OCI-LY7 (cell line): Measurements from ENCODE around the gene TCEANC2. TPM values are rescaled to one million over a fixed set of nuclear protein-coding genes. Genes with fewer than 3 reads are reported as not detected.

Experiments
- BruUV-seq: library from RNA; stranded (reverse); fragments of 400-500 nt; replicated peaks from 2 replicates; lab custom pipeline; 2021; lab: Mats Ljungman, UMichigan
- CTCF ChIA-PET: fragments of 300-600 bp; sonication (Branson Sonifier 250); formaldehyde crosslinking; loops from one replicate; lab custom pipeline; 2022; ENCODE audit warnings: antibody characterized with exemption; ENCODE audit not compliant: unreplicated experiment; lab: Charles Lee
- POLR2A ChIA-PET: fragments of 300-600 bp; sonication (Branson Sonifier 250); formaldehyde crosslinking; loops from one replicate; lab custom pipeline; 2022; ENCODE audit warnings: antibody characterized with exemption; lab: Charles Lee
- DNase-seq: peaks from one replicate; pipeline ENCODE4 v3.0.0-alpha.2; 2015; ENCODE audit warnings: low spot score
- H2AFZ ChIP-seq: fragments of 200-600 bp; sonication (generic), shearing (Covaris generic); 2 replicates; pipeline ENCODE4 v1.6.1; 2014; ENCODE audit warnings: mild to moderate bottlenecking, antibody characterized with exemption, low read length, moderate library complexity
- H3K27ac ChIP-seq: fragments of 200-600 bp; sonication (generic); 2 replicates; pipeline ENCODE4 v1.5.1; 2014; ENCODE audit warnings: mixed run types, low read depth, mild to moderate bottlenecking, moderate library complexity, low read length, inconsistent platforms; ENCODE audit not compliant: poor library complexity, severe bottlenecking
- H3K36me3 ChIP-seq: fragments of 200-600 bp; sonication (generic); 2 replicates; pipeline ENCODE4 v1.6.1; 2014; ENCODE audit warnings: mild to moderate bottlenecking, antibody characterized with exemption, low read length, moderate library complexity, mixed read lengths; ENCODE audit not compliant: insufficient read depth
- H3K4me1 ChIP-seq: fragments of 200-600 bp; sonication (generic); 2 replicates; pipeline ENCODE4 v1.5.1; 2014; ENCODE audit warnings: mild to moderate bottlenecking, low read length; ENCODE audit not compliant: insufficient read depth, poor library complexity, severe bottlenecking
- H3K4me2 ChIP-seq: fragments of 200-600 bp; sonication (generic); 2 replicates; pipeline ENCODE4 v1.6.1; 2014; ENCODE audit warnings: mild to moderate bottlenecking, low read length
- H3K4me3 ChIP-seq: fragments of 200-600 bp; sonication (generic); 2 replicates; pipeline ENCODE4 v1.5.1; 2014; ENCODE audit warnings: mild to moderate bottlenecking, low read depth, low read length; ENCODE audit not compliant: poor library complexity, severe bottlenecking
- H3K79me2 ChIP-seq: fragments of 200-600 bp; sonication (generic); 2 replicates; pipeline ENCODE4 v1.6.1; 2016; ENCODE audit warnings: low read depth, mild to moderate bottlenecking, low read length, moderate library complexity, mixed read lengths; ENCODE audit not compliant: insufficient read depth
- H3K9me2 ChIP-seq: fragments of 200-600 bp; sonication (generic); 2 replicates; pipeline ENCODE4 v1.6.1; 2016; ENCODE audit warnings: mild to moderate bottlenecking, low read length, mixed read lengths; ENCODE audit not compliant: insufficient read depth
- H3K9me3 ChIP-seq: fragments of 200-600 bp; sonication (generic); 2 replicates; pipeline ENCODE4 v1.6.1; 2014; ENCODE audit warnings: mild to moderate bottlenecking, mixed run types, low read length, mixed read lengths
- H4K20me1 ChIP-seq: fragments of 200-600 bp; sonication (generic); 2 replicates; pipeline ENCODE4 v1.6.1; 2014; ENCODE audit warnings: mild to moderate bottlenecking, antibody characterized with exemption, low read length, moderate library complexity, mixed read lengths; ENCODE audit not compliant: insufficient read depth
- EZH2phosphoT487 ChIP-seq: fragments of 200-600 bp; sonication (generic); IDR thresholded peaks from 2 replicates; pipeline ENCODE4 v1.6.1; 2018; ENCODE audit warnings: low read depth, borderline replicate concordance, mild to moderate bottlenecking, mixed run types, antibody characterized with exemption, low read length, moderate library complexity, mixed read lengths
- intact Hi-C: fragments of 100-400 bp; cut with micrococcal nuclease; formaldehyde crosslinking; loops from one replicate; pipeline ENCODE4 v1.10.0; 2022; ENCODE audit not compliant: unreplicated experiment
- microRNA-seq: library from miRNA; unstranded; fragments of <30 nt; microRNA quantifications from one replicate; pipeline ENCODE4 v1.2.0, GENCODE V29; 2022; ENCODE audit warnings: borderline replicate concordance
- small RNA-seq: library from RNA; depleted of rRNA; stranded (forward); fragments of <200 nt; gene quantifications from one replicate; pipeline ENCODE3, GENCODE V24; 2014
- total RNA-seq, 2 experiments: library from RNA; depleted of rRNA in 1 of 2; stranded (reverse); fragments of >200 nt in 1 of 2; shearing (Covaris generic) in 1 of 2; gene quantifications; 2 replicates each; pipeline ENCODE4 v1.2.3, GENCODE V29; 2014 to 2022
- TF ChIP-seq, protein P1 (sequence below): fragments of 200-600 bp; sonication (generic); conservative IDR thresholded peaks from 2 replicates; pipeline ENCODE4 v1.5.1; 2014; ENCODE audit warnings: mild to moderate bottlenecking, antibody characterized with exemption, low read length, moderate library complexity, mixed read lengths

Gene TCEANC2
- total RNA-seq, 2 experiments from 2014 or later: 5.1 to 9.5 TPM

DNA sequence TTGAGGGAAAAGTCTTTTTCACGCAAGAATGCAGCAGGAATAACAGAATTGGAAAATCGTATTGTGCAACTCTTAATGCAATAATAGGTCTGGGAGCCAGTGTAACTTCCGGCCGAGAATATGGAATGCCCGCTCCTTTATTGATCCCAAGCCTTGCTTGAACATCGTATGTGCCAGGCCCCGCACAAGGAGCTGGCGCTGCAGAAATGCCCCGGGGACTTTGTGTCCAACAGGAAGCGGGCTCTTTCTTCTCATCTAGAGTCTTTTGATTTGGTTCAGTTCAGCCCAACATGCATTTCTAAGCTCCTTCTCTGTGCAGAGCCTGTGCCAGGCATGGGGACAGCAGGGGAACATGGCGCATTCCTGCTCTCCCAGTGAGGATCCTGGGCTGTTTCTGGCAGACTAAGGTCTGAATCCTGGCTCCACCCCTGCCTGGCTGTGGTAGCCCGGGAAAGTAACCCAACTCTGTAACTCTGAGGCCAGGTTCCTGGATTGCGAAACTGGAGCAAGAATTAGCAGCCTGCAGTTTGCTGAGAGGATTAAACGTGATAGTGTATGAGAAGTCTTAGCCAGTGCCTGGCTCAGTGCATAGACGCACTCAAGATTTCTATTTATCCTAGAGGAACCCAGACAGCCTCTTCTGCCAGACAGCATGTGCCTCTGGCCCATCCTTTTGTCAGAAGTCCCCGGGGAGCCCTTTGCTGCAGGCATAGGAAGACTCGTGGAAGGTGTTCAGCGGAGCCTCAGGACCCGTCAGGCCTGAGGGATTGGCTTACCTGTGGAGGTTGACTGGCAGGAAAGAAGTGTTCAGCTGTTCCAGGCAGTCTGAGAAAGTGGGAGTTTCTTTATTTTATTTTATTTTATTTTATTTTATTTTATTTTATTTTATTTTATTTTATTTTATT is 100.4 kb downstream of the TCEANC2 start:
- TF ChIP-seq EZH2phosphoT487: no peak
- TF ChIP-seq, protein P1, sequence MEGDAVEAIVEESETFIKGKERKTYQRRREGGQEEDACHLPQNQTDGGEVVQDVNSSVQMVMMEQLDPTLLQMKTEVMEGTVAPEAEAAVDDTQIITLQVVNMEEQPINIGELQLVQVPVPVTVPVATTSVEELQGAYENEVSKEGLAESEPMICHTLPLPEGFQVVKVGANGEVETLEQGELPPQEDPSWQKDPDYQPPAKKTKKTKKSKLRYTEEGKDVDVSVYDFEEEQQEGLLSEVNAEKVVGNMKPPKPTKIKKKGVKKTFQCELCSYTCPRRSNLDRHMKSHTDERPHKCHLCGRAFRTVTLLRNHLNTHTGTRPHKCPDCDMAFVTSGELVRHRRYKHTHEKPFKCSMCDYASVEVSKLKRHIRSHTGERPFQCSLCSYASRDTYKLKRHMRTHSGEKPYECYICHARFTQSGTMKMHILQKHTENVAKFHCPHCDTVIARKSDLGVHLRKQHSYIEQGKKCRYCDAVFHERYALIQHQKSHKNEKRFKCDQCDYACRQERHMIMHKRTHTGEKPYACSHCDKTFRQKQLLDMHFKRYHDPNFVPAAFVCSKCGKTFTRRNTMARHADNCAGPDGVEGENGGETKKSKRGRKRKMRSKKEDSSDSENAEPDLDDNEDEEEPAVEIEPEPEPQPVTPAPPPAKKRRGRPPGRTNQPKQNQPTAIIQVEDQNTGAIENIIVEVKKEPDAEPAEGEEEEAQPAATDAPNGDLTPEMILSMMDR: no peak
- Histone ChIP-seq H3K27ac (no peak overlapping the region), H2AFZ (no peak overlapping the region), H3K9me2 (no peaks in the 10 kb centered on the region), H3K79me2 (no peaks in the 10 kb centered on the region), H3K36me3 (no peaks in the 10 kb centered on the region), H3K4me1 (peaks cover 7% of the 10 kb centered on the region), H3K9me3 (no peaks in the 10 kb centered on the region), H4K20me1 (no peaks in the 10 kb centered on the region), H3K4me2 (no peak overlapping the region), H3K4me3 (no peak overlapping the region)
- CTCF ChIA-PET: no interaction called here
- intact Hi-C loops: no loop called here
- POLR2A ChIA-PET: no interaction called here
- BruUV-seq: no TSS peak
- no peak for DNase-seq

Small RNA genes lying within 50 kb of the gene (microRNA-seq; reads per million reads assigned to microRNA genes)
- gene MIR4781: 3.8 reads per million

Small RNA genes lying within 50 kb of the gene (small RNA-seq; reads per million reads assigned to genes)
- gene AL353898.1 (not detected), gene AL353898.2 (not detected)

Other genes with a start within 250 kb of the TCEANC2 start
- gene NDC1, start 215.3 kb upstream of the TCEANC2 start, total RNA-seq (2014; rRNA removed; shearing (Covaris generic)): 40.0 and 51.8 TPM in 2 replicates
- 61.8 and 71.5 TPM in 2 replicates for gene NDC1, start 215.3 kb upstream of the TCEANC2 start, total RNA-seq (2022)
- gene YIPF1, start 163.8 kb upstream of the TCEANC2 start, total RNA-seq (2014; rRNA removed; shearing (Covaris generic)): 13.7 and 16.7 TPM in 2 replicates
- 15.0 and 23.8 TPM in 2 replicates for gene YIPF1, start 163.8 kb upstream of the TCEANC2 start, total RNA-seq (2022)
- gene DIO1, start 159.4 kb upstream of the TCEANC2 start, total RNA-seq (2014; rRNA removed; shearing (Covaris generic)): not detected in 2 replicates
- gene DIO1, start 159.4 kb upstream of the TCEANC2 start, total RNA-seq (2022): not detected in 2 replicates
- 57.0 and 61.0 TPM in 2 replicates for gene IFT25, start 107.9 kb upstream of the TCEANC2 start, total RNA-seq (2014; rRNA removed; shearing (Covaris generic))
- gene IFT25, start 107.9 kb upstream of the TCEANC2 start, total RNA-seq (2022): 45.2 and 45.4 TPM in 2 replicates
- 12.5 and 17.5 TPM in 2 replicates for gene LRRC42, start 107.3 kb upstream of the TCEANC2 start, total RNA-seq (2014; rRNA removed; shearing (Covaris generic))
- gene LRRC42, start 107.3 kb upstream of the TCEANC2 start, total RNA-seq (2022): 16.4 and 18.5 TPM in 2 replicates
- not detected in 2 replicates for gene LDLRAD1, start 35.4 kb upstream of the TCEANC2 start, total RNA-seq (2014; rRNA removed; shearing (Covaris generic))
- gene LDLRAD1, start 35.4 kb upstream of the TCEANC2 start, total RNA-seq (2022): not detected in 2 replicates
- 74.5 and 76.7 TPM in 2 replicates for gene TMEM59, start 404 bp upstream of the TCEANC2 start, total RNA-seq (2014; rRNA removed; shearing (Covaris generic))
- gene TMEM59, start 404 bp upstream of the TCEANC2 start, total RNA-seq (2022): 94.5 and 95.4 TPM in 2 replicates
- gene CDCP2, start 99.4 kb downstream of the TCEANC2 start, total RNA-seq (2014; rRNA removed; shearing (Covaris generic)): 0.09 TPM in 1 of 2 replicates, not detected in the other
- 0.26 TPM in 1 of 2 replicates, not detected in the other for gene CDCP2, start 99.4 kb downstream of the TCEANC2 start, total RNA-seq (2022)
- 10.1 and 10.4 TPM in 2 replicates for gene CYB5RL, start 146.4 kb downstream of the TCEANC2 start, total RNA-seq (2014; rRNA removed; shearing (Covaris generic))
- gene CYB5RL, start 146.4 kb downstream of the TCEANC2 start, total RNA-seq (2022): 20.5 and 20.6 TPM in 2 replicates
- 85.6 and 107 TPM in 2 replicates for gene MRPL37, start 146.6 kb downstream of the TCEANC2 start, total RNA-seq (2014; rRNA removed; shearing (Covaris generic))
- gene MRPL37, start 146.6 kb downstream of the TCEANC2 start, total RNA-seq (2022): 121 and 126 TPM in 2 replicates